Esophagus mucosa (tissue), 1 donor: Measurements from ENCODE around the gene TLR10. TPM values are rescaled to one million over a fixed set of nuclear protein-coding genes. Genes with fewer than 3 reads are reported as not detected.
A peak's percentile ranks its signal among the peaks of the same experiment; 100 is the strongest.

ENCODE experiments used
- ATAC-seq: fragments of 200-7000 bp; cut with Tn5 transposase; one replicate; pipeline ENCODE4 v1.9.1; 2020
- total RNA-seq: library from RNA; stranded (reverse); gene quantifications from one replicate; pipeline ENCODE4 v1.2.4, GENCODE V29; 2023
- donor health status: DM: yes; HTN: yes; CAD: no.

The TLR10 gene
- total RNA-seq, 1 donor from 2014 or later = 0.40 TPM

DNA sequence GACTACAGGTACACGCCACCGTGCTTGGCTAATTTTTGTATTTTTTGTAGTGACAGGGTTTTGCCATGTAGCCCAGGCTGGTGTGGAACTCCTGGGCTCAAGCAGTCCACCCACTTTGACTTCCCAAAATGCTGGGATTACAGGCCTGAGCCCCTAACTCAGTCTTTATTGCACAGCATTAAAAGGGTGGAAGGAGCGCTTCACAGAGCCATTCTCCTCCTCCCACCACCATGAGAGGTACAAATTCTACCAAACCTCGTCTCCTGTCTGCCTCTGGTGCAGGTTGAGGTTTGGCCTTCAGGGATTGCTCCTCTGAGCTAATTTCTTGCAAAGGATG lies 52.3 kb downstream of the TLR10 start:
- no peak for ATAC-seq

DNA sequence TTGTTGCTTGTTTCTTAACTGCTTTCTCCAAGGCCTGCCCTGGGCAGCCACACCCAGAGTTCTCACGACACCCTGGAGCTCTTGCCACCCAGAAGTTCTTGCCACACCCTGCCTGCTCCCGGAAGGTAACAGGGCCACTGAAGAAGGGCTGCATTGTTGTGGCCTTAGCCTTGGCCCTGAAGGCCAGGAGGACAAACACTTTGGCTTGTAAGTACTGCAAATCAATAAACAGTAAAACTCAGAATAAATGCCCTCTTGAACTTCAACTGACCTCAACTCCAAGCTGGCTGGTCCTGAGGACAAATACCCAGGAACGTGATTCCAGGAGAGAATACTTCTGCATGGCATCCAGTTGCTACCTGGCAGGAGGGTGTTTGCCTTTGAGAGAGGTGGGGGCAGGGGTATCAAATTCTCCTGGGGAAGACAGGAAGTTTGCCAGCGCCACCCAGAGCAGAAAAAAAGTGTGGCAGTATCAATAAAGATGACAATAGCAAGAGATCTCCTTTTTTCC lies 54.1 kb downstream of the TLR10 start:
- peak; percentile 91 for ATAC-seq

DNA sequence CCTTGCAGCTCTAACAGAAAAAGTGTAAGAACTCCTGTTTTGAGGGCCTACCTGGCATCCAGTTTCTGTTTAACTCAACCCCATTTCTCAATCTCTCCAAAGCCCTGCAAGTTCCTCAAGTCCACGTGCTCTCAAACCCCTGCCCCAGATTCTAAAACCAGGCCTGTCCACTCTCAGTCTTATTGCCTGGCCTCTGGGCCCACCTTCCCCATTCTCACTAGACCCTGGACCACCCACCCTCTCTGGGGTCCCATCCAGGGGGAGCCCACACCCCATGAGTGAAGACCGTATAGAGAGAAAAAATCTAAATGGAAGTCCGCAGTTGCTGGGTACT lies 58.3 kb downstream of the TLR10 start:
- no peak for ATAC-seq

DNA sequence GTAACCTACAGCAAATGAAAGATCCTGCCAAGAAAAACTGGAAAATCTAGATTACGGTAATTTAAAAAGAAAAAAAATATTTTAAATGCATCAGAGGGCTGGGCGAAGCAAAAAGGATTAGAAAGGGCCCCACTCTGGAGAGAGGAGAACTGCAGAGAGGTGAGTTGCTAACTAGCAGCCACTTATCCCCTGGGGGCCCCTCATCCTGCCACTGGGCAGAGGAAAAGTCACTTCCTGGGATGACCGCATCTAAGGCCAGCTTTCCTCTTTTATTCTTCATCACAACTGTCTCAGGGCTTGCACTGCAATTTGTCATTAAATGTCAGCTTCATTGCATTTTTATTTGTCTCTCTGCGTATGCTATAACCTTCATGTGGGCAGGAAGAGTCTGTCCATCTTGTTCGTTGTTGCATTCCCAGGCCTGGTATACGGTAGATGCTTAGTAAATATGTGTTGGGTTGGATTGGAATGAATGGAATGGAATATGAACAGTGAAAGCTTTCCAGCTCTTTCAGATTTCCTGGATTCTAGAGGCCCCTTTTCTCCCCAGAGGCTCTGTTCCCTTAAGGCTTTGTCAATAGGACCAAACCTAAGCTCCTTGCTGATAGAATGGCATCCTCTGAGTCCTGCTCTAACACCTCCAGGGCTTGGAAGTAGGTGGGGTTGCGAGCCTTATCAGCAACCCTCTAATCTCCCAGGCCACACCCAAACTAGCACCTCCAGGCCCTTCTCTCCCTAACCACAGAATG lies 58.9 kb downstream of the TLR10 start:
- ATAC-seq = no peak

DNA sequence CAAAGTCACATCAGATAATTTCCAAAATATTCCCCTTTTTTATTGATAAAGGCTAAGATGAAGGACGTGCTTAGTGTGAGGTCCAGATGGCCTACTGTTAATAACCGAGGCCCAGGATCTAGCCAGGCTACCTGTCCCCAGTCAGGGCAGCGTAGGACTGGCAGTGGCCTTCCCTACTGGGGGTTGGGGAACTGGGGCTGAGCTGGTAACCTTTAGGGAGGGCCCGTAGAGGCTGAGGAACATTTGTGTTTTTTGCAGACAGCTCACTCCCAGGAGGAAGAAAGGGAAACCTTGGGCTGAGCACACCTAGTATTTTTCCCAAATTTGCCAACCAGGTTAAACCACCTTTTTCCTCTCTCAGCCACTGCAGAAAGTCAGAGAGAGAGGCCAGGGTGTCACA lies 59.7 kb downstream of the TLR10 start:
- ATAC-seq = peak; percentile 9

Other genes starting within 250 kb of the TLR10 start
- gene KLF3, start 118.8 kb downstream of the TLR10 start, total RNA-seq = 77.8 TPM
- gene TLR1, start 21.8 kb upstream of the TLR10 start, total RNA-seq = 2.7 TPM
- 1.6 TPM for gene TLR6, start 73.8 kb upstream of the TLR10 start, total RNA-seq
- gene FAM114A1, start 84.8 kb upstream of the TLR10 start, total RNA-seq = 33.2 TPM
- gene TMEM156, start 249.4 kb upstream of the TLR10 start, total RNA-seq = 0.16 TPM